ENCODE measurements around the gene ATAD1. TPM values are rescaled to one million over a fixed set of nuclear protein-coding genes. Genes with fewer than 3 reads are reported as not detected.
A peak's percentile ranks its signal among the peaks of the same experiment; 100 is the strongest.
"Not testable (repeated sequence)": the region's sequence is repeated elsewhere in the genome, so short reads cannot be mapped to it uniquely, and the experiment has no call there.

Gene ATAD1
- total RNA-seq, 1 donor from 2014 or later: 50.1 TPM

DNA sequence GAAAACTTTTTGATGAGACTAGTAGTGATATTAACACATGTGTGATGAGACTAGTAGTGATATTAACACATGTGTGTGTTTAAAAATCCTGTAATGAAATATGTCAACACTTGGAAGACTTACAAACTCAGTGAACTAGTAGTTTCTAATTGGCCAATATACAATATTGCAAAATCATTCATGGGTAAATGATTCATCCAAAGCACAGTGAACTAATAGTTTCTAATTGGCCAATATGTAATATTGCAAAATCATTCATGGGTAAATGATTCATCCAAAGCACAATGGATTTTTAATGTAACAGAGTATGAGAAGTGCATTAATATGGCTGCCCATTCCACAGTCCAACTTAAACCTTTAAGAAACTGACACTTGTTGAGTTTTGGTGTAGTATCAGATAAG, 77.8 kb downstream of the ATAD1 start:
- TF ChIP-seq CTCF (conservative IDR thresholded peaks at IDR 0.05): no peak
- Mint-ChIP-seq H3K4me3 (no peak overlapping the region), H3K27ac (no peak overlapping the region), H3K27me3 (no peaks in the 10 kb centered on the region), H3K9me3 (no peaks in the 10 kb centered on the region), H3K36me3 (peaks cover 4% of the 10 kb centered on the region), H3K4me1 (ENCODE audit: unreplicated experiment) (peaks cover 2% of the 10 kb centered on the region)
- no peak for DNase-seq (ENCODE audit: extremely low spot score, unreplicated experiment)

- Mint-ChIP-seq H3K27me3 (no peaks in the 10 kb centered on the region), H3K4me3 (no peak overlapping the region), H3K36me3 (peaks cover 4% of the 10 kb centered on the region), H3K27ac (no peak overlapping the region), H3K9me3 (no peaks in the 10 kb centered on the region), H3K4me1 (ENCODE audit: unreplicated experiment) (peaks cover 8% of the 10 kb centered on the region)
- TF ChIP-seq CTCF (conservative IDR thresholded peaks at IDR 0.05): no peak
- no peak for DNase-seq (ENCODE audit: extremely low spot score, unreplicated experiment)
Measured at GRCh38 chr10:87739703-87740102, 78.3 kb downstream of the ATAD1 start.

DNA sequence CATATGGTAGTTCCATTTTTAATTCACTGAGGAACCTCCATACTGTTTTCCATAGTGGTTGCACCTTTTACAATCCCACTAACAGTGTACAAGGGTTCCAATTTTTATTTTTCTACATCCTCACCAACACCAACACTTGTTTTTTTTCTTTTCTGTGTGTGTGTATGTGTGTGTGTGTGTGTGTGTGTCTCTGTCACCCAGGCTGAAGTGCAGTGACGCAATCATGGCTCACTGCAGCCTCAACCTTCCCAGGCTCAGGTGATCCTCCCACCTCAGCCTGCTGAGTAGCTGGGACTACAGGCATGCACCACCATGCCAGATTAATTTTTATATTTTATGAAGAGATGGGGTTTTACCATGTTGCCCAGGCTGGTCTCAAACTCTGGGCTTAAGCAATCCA, 79.8 kb downstream of the ATAD1 start:
- not testable (repeated sequence) for H3K36me3 Mint-ChIP-seq; H3K9me3 Mint-ChIP-seq; DNase-seq (ENCODE audit: extremely low spot score, unreplicated experiment); H3K27ac Mint-ChIP-seq; H3K4me3 Mint-ChIP-seq; H3K4me1 Mint-ChIP-seq (ENCODE audit: unreplicated experiment); H3K27me3 Mint-ChIP-seq

- no peaks in the 10 kb centered on the region for H3K36me3 Mint-ChIP-seq
- H3K4me1 Mint-ChIP-seq (ENCODE audit: unreplicated experiment): peaks cover 11% of the 10 kb centered on the region
- no peak overlapping the region for H3K27ac Mint-ChIP-seq
- H3K9me3 Mint-ChIP-seq: peaks cover 4% of the 10 kb centered on the region
- no peak for DNase-seq (ENCODE audit: extremely low spot score, unreplicated experiment)
- peak; percentile 85 for TF ChIP-seq CTCF (conservative IDR thresholded peaks at IDR 0.05)
- no peaks in the 10 kb centered on the region for H3K27me3 Mint-ChIP-seq
- no peak overlapping the region for H3K4me3 Mint-ChIP-seq
Measured at GRCh38 chr10:87734987-87735827, 82.8 kb downstream of the ATAD1 start.

DNA sequence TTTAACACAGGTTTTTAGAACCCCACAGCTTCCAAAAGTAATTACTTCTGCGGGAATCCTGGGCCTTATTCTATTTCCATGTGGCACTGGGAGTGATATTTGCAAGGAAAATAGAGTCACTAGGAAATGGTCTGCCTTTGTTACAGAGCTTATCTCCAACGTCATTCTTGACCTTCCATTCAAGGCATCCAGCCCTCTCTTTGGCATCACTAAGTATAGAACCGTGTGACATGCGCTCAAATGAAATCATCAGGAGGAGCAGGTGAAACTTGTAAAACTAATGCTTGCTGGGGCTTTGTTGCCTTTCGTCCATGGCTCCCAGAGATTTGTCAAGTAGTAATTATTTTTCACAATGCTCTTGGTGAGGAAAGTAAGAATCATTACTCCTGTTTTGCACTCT, 84.9 kb downstream of the ATAD1 start:
- no peak overlapping the region for H3K4me3 Mint-ChIP-seq
- no peaks in the 10 kb centered on the region for H3K27me3 Mint-ChIP-seq
- no peak for TF ChIP-seq CTCF (conservative IDR thresholded peaks at IDR 0.05)
- H3K9me3 Mint-ChIP-seq: peaks cover 6% of the 10 kb centered on the region
- DNase-seq (ENCODE audit: extremely low spot score, unreplicated experiment): no peak
- no peaks in the 10 kb centered on the region for H3K36me3 Mint-ChIP-seq
- no peak overlapping the region for H3K27ac Mint-ChIP-seq
- peaks cover 20% of the 10 kb centered on the region for H3K4me1 Mint-ChIP-seq (ENCODE audit: unreplicated experiment)

DNA sequence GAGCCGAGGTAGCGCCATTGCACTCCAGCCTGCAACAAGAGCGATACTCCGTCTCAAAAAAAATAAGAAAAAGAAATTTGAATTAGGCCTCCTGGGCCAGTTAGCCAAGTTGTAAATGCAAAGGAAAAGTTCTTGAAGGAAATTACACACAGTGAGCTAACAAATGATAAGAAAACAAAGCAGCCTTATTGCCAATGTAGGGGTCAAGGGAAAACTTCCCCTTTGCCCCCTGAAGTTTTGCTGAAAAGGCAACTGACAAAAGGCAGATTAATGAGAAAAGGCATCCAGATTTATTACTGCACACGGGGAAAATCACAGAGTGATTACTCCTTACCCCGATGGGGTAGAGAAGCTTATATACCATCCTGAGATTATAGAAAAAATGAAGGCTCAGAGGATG, 88.1 kb downstream of the ATAD1 start:
- Mint-ChIP-seq H3K27ac (peak overlapping the region; percentile 11), H3K27me3 (no peaks in the 10 kb centered on the region), H3K4me3 (peak overlapping the region; percentile 3), H3K9me3 (peaks cover 6% of the 10 kb centered on the region), H3K36me3 (no peaks in the 10 kb centered on the region), H3K4me1 (ENCODE audit: unreplicated experiment) (peaks cover 19% of the 10 kb centered on the region)
- no peak for DNase-seq (ENCODE audit: extremely low spot score, unreplicated experiment)
- no peak for TF ChIP-seq CTCF (conservative IDR thresholded peaks at IDR 0.05)

Measured in type B pancreatic cell (in vitro differentiated cells).